BLaER1 treated with 17β-estradiol and CSF1 and Interleukin-3, amounts not matched to agents 10 nM and 100 nM (cell line): Measurements from ENCODE around the gene SLC35F3.
"Not testable (repeated sequence)": the region's sequence is repeated elsewhere in the genome, so short reads cannot be mapped to it uniquely, and the experiment has no call there.

Experiments
- H3K27ac ChIP-seq, 11 experiments: shearing (Covaris generic); formaldehyde crosslinking; 2 replicates each; pipeline ENCODE4 v1.8.1; 2022
- H3K27me3 ChIP-seq, 11 experiments: shearing (Covaris generic); formaldehyde crosslinking; 2 replicates each; pipeline ENCODE4 v1.8.1; 2022
- H3K36me3 ChIP-seq, 11 experiments: shearing (Covaris generic); formaldehyde crosslinking; 2 replicates each; pipeline ENCODE4 v1.8.1; 2022
- H3K4me1 ChIP-seq, 10 experiments: shearing (Covaris generic); formaldehyde crosslinking; 2 replicates each; pipeline ENCODE4 v1.8.1; 2022
- H3K4me2 ChIP-seq, 11 experiments: shearing (Covaris generic); formaldehyde crosslinking; 2 replicates each; pipeline ENCODE4 v1.8.1; 2022
- H3K4me3 ChIP-seq, 10 experiments: shearing (Covaris generic); formaldehyde crosslinking; 2 replicates each; pipeline ENCODE4 v1.8.1; 2022
- H3K9ac ChIP-seq, 11 experiments: shearing (Covaris generic); formaldehyde crosslinking; 2 replicates each; pipeline ENCODE4 v1.8.1; 2022
- H3K9me3 ChIP-seq, 11 experiments: shearing (Covaris generic); formaldehyde crosslinking; replicated peaks in 1 of 11; 2 replicates each; pipeline ENCODE4 v1.8.1; 2022
- H4K20me1 ChIP-seq, 11 experiments: shearing (Covaris generic); formaldehyde crosslinking; 2 replicates each; pipeline ENCODE4 v1.8.1; 2022
- Cebpa-rat ChIP-seq, 11 experiments: shearing (Covaris generic); IDR thresholded peaks; 2 replicates each; pipeline ENCODE4 v1.8.1; 2022

SLC35F3 gene

DNA sequence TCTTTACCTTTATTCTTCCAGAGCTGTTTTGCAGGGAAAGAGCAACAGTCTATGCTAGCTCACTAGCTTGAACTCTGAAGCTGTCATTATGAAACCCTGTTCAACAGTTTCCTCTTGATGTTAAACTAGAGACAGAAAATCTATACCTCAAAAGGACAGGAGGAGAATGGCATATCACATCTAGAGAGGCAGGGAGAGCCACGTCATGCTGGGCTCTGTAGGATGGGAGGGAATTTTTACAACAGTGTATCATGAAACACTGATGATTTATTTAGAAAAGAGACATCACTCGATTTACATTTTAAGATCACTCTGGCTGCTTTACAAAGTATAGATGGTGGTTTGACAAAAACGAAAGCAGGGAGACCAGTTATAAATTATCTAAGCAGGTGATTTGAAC lies 243.9 kb downstream of the SLC35F3 start:
- Histone ChIP-seq H3K9ac (no peak overlapping the region), H3K4me2 (no peak overlapping the region), H3K36me3 (no peaks in the 10 kb centered on the region), H3K27me3 (no peaks in the 10 kb centered on the region), H3K4me3 (no peak overlapping the region), H3K27ac (no peak overlapping the region), H3K4me1 (no peaks in the 10 kb centered on the region), H4K20me1 (no peaks in the 10 kb centered on the region), H3K9me3 (peaks cover 19 to 28% (median 21%) of the 10 kb centered on the region in 11 experiments)
- no peak for TF ChIP-seq Cebpa-rat (IDR thresholded peaks at IDR 0.05)

DNA sequence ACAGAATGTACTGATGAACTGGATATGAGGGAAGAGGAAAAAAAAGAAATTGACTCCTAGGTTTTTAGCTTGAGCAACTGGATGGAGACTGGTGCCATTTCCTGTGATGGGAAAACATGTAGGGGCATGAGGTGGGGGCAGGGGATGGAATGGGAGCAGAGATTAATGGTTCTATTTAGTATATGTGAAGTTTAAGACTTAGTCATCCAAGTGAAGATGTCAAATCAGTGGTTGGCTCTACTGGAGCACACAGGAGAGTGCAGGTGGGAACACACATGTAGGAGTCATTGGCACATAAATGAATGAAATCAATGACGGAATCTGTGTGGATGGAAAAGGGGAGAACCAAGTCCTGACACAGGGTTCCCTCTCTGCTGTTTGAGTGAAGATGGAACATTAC lies 244.3 kb downstream of the SLC35F3 start:
- Histone ChIP-seq H3K27ac (no peak overlapping the region), H3K4me2 (no peak overlapping the region), H3K36me3 (no peaks in the 10 kb centered on the region), H3K9ac (no peak overlapping the region), H3K4me3 (no peak overlapping the region), H3K27me3 (no peaks in the 10 kb centered on the region), H3K9me3 (peaks cover 19 to 28% (median 21%) of the 10 kb centered on the region in 11 experiments), H4K20me1 (no peaks in the 10 kb centered on the region), H3K4me1 (peaks cover 0 to 2% (median 0%) of the 10 kb centered on the region in 10 experiments; a peak in 4 of 20 replicates)
- no peak for TF ChIP-seq Cebpa-rat (IDR thresholded peaks at IDR 0.05)

DNA sequence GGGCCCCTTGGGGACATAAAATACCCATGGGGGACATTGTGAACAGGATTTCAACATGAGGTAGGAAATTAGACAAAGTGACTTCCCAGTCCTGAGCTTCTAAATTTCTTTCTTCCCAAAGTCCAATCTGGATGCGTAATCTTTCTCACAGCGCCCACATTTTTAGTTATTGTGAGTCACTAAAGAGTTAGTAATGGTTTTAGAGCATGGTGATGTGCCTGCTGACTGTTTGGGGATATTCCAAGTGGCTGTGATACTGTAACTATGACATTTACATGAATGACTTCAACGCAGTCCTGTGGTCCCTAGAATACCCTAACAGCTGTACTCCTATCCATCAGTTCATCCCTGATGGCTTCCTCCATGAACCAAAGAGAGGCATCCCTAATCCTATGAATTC lies 244.7 kb downstream of the SLC35F3 start:
- H3K9ac ChIP-seq, result no peak overlapping the region
- H3K4me2 ChIP-seq, result no peak overlapping the region
- H4K20me1 ChIP-seq, result no peaks in the 10 kb centered on the region
- H3K4me1 ChIP-seq, result peaks cover 0 to 6% (median 0%) of the 10 kb centered on the region in 10 experiments; a peak in 6 of 20 replicates
- H3K27me3 ChIP-seq, result no peaks in the 10 kb centered on the region
- H3K9me3 ChIP-seq, result peaks cover 19 to 28% (median 21%) of the 10 kb centered on the region in 11 experiments
- TF ChIP-seq Cebpa-rat (IDR thresholded peaks at IDR 0.05), result no peak
- no peaks in the 10 kb centered on the region for H3K36me3 ChIP-seq
- H3K4me3 ChIP-seq, result no peak overlapping the region
- no peak overlapping the region for H3K27ac ChIP-seq

DNA sequence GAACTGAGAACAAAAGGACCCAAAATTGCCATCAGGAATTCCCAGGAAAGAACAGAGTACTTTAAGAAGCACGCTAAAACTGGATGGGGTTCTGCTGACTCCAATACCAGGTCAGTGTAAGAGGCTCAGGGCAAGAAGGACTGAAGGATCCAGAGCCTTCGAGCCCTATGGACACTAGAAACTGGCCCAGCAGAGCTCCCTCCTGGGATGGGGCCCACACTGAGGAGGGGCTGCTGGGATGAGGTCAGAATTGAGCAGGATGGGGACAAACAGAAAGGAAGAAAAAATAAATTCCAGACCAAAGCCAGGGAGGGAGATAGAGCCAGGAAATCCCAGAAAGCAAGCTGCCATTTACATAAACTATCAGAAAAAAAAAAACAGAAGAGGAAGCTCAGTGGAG lies 246.4 kb downstream of the SLC35F3 start:
- peaks cover 19 to 28% (median 21%) of the 10 kb centered on the region in 11 experiments for H3K9me3 ChIP-seq
- H3K4me1 ChIP-seq, result peaks cover 0 to 8% (median 0%) of the 10 kb centered on the region in 10 experiments; a peak in 6 of 20 replicates
- no peak overlapping the region for H3K27ac ChIP-seq
- no peak for TF ChIP-seq Cebpa-rat (IDR thresholded peaks at IDR 0.05)
- no peak overlapping the region for H3K4me2 ChIP-seq
- no peak overlapping the region for H3K4me3 ChIP-seq
- H3K9ac ChIP-seq, result no peak overlapping the region
- H4K20me1 ChIP-seq, result no peaks in the 10 kb centered on the region
- no peaks in the 10 kb centered on the region for H3K36me3 ChIP-seq
- H3K27me3 ChIP-seq, result no peaks in the 10 kb centered on the region

DNA sequence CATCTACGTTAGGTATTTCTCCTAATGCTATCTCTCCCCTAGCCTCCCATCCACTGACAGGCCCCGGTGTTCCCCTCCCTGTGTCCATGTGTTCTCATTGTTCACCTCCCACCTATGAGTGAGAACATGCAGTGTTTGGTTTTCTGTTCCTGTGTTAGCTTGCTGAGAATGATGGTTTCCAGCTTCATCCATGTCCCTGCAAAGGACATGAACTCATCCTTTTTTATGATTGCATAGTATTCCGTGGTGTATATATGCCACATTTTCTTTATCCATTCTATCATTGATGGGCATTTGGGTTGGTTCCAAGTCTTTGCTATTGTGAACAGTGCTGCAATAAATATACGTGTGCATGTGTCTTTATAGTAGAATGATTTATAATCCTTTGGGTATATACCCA lies 247.9 kb downstream of the SLC35F3 start:
- not testable (repeated sequence) for H3K9ac ChIP-seq, H3K4me2 ChIP-seq, H3K27me3 ChIP-seq, H3K4me3 ChIP-seq, H3K27ac ChIP-seq, H3K36me3 ChIP-seq, H3K4me1 ChIP-seq, H4K20me1 ChIP-seq
- H3K9me3 ChIP-seq, result peaks cover 8 to 17% (median 10%) of the 10 kb centered on the region in 11 experiments

DNA sequence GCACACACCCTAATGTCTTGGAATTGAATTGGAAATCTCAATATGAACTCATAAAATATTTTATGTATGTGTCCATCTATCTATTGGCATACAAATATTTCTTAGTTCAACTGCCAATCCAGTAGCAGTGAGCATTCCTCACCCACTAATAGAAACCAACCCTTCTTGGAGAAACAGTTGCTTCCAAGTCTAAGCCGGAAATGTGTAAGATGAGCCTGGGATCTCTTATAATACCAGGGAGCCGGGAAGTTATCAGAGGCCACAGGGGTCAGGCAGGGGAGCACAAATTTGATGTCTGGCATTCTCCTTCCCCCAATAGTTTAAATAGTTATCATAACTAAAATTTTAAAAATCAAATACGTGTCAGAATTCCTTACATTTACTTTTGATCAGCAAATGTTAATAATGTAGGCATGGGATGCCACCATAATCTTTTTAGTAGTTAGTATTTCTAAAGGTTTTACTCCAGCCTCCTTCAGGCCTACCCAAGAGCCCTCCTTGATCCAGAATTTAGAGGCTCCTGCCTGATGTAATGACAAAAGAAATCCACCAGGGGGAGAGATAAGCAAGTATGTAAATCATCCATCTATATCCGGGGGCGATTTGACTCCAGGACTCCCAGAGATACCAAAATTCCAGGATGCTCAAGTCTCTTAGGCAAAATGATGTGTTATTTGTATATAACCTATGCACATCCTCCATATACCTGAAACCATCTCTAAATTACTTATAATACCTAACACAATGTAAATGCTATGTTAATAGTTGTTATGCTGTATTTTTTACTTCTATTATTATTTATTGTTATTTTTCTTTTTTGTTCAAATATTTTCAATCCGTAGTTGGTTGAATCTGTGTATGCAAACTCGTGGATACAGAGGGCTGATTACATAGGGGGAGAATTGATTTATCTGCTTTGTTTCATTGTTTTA lies 250.1 kb downstream of the SLC35F3 start:
- no peak overlapping the region for H3K27ac ChIP-seq
- no peaks in the 10 kb centered on the region for H3K36me3 ChIP-seq
- no peak overlapping the region for H3K9ac ChIP-seq
- H3K4me2 ChIP-seq, result peak overlapping the region in 2 of 11 experiments; percentile 7 to 10; a peak in 3 of 22 replicates
- H3K9me3 ChIP-seq, result no peaks in the 10 kb centered on the region
- H3K4me3 ChIP-seq, result no peak overlapping the region
- no peaks in the 10 kb centered on the region for H4K20me1 ChIP-seq
- H3K27me3 ChIP-seq, result no peaks in the 10 kb centered on the region
- TF ChIP-seq Cebpa-rat (IDR thresholded peaks at IDR 0.05), result no peak
- H3K4me1 ChIP-seq, result peaks cover 0 to 8% (median 0%) of the 10 kb centered on the region in 10 experiments; a peak in 6 of 20 replicates

DNA sequence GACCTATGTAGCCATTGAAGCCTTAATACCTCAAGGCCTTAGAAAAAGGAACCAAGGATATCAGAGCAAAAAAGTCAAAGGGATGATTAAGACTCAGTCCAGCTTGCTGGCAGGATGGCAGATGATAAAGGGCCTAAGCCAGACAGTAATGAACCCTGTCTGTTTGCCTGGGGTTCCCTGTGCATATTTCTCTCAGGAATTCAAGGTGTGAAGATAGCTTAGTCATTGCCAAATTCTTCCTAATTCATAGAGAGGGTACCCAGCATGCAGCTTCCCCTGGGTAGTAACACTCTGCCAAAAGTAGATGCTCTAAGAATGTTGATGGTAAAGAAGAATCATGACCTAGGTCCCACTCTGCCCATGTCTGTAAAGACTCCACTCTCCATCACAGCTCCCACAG lies 258.2 kb downstream of the SLC35F3 start:
- no peak overlapping the region for H3K4me3 ChIP-seq
- no peak overlapping the region for H3K9ac ChIP-seq
- no peak overlapping the region for H3K27ac ChIP-seq
- H3K36me3 ChIP-seq, result no peaks in the 10 kb centered on the region
- no peak for TF ChIP-seq Cebpa-rat (IDR thresholded peaks at IDR 0.05)
- no peaks in the 10 kb centered on the region for H4K20me1 ChIP-seq
- H3K9me3 ChIP-seq, result no peaks in the 10 kb centered on the region
- H3K4me1 ChIP-seq, result peaks cover 0 to 9% (median 0%) of the 10 kb centered on the region in 10 experiments; a peak in 6 of 20 replicates
- no peaks in the 10 kb centered on the region for H3K27me3 ChIP-seq
- no peak overlapping the region for H3K4me2 ChIP-seq

DNA sequence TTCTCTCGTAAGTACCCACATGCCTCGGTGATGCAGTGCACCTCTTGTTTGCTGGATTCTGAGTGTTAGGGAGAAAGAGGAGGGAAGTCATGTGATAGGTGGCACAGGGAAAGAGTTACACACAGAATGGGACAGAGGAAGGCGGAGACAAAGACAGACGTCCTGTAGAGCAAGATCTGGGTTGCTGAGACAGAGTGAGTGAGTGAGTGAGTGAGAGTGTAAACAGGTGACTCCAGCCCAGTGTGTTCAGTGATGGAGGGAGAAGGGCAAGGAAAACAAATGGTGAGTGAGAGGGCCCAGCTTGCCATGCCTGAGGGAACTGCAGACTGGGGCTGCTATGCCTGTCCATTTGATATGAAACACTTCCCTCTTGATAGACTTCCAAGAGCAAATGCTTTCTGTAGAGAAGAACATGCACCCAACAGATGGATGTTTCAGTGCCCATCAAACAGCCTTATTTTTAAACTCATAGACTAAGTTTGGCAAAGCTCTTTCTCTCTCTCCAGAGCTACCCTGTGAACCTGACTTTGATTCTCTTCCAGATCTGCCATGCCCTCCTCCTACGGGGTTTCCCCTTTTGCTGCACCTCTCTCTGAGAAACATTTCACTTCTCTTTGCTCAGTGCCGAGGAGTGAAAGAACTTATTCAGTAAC lies 258.9 kb downstream of the SLC35F3 start:
- no peak overlapping the region for H3K27ac ChIP-seq
- no peaks in the 10 kb centered on the region for H3K27me3 ChIP-seq
- H3K9me3 ChIP-seq, result no peaks in the 10 kb centered on the region
- no peak overlapping the region for H3K4me3 ChIP-seq
- no peak overlapping the region for H3K9ac ChIP-seq
- no peaks in the 10 kb centered on the region for H4K20me1 ChIP-seq
- H3K36me3 ChIP-seq, result no peaks in the 10 kb centered on the region
- peak overlapping the region in 1 of 11 experiments; percentile 25; a peak in 1 of 22 replicates for H3K4me2 ChIP-seq
- TF ChIP-seq Cebpa-rat (IDR thresholded peaks at IDR 0.05), result no peak
- H3K4me1 ChIP-seq, result peaks cover 0 to 9% (median 0%) of the 10 kb centered on the region in 10 experiments; a peak in 6 of 20 replicates

DNA sequence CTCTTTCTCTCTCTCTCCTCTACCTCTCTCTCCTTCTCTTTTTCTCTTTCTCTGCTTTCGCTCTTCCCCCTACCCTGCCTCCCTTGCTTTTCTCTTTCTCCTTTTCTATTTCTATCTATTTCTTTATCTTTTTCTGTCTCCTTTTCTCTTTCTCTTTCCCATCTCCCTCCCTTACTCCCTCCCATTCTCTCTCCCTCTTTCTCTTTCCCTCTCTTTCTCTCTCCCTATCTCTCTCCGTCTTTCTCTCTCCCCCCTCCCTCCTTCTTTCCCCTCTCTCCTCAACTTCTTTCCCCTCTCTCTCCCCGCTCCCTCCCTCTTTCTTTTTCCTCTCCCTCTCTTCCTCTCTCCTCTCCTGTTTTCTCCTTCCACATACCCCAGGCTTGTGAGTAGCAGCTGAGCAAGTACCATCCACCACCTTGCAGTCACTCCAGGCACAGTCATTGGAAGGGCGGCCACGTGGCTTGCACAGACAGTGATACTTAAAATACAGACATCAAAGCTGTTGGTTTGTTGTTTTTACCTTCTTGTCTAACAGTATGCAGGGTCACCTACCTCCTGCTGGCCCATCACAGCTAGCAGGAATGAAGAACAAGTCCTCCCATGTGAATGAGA lies 259.7 kb downstream of the SLC35F3 start:
- no peaks in the 10 kb centered on the region for H3K9me3 ChIP-seq
- H3K36me3 ChIP-seq, result no peaks in the 10 kb centered on the region
- H3K27ac ChIP-seq, result no peak overlapping the region
- no peak overlapping the region for H3K9ac ChIP-seq
- H3K4me1 ChIP-seq, result peaks cover 0 to 12% (median 0%) of the 10 kb centered on the region in 10 experiments; a peak in 6 of 20 replicates
- H3K4me2 ChIP-seq, result peak overlapping the region in 1 of 11 experiments; percentile 25; a peak in 1 of 22 replicates
- no peaks in the 10 kb centered on the region for H3K27me3 ChIP-seq
- TF ChIP-seq Cebpa-rat (IDR thresholded peaks at IDR 0.05), result no peak
- no peaks in the 10 kb centered on the region for H4K20me1 ChIP-seq
- H3K4me3 ChIP-seq, result no peak overlapping the region
